Right lung (tissue), 5 donors: ENCODE data around the gene MCL1. TPM values are rescaled to one million over a fixed set of nuclear protein-coding genes. Genes with fewer than 3 reads are reported as not detected.
A peak's percentile ranks its signal among the peaks of the same experiment; 100 is the strongest.

Experiments
- DNase-seq, 2 donors: peaks; one replicate each; pipeline ENCODE4 v3.0.0-alpha.2; 2013
- polyA plus RNA-seq, 5 donors: library from polyadenylated mRNA; unstranded; fragments of 120-200 nt; gene quantifications; one replicate each; pipeline versions ENCODE4 v1.2.1 to v1.2.3, GENCODE V29; 2013; ENCODE audit warnings: inconsistent platforms in 1 of 5, low replicate concordance in 1 of 5; ENCODE audit not compliant: insufficient read length in 5 of 5, insufficient read depth in 1 of 5

Gene MCL1
- polyA plus RNA-seq, 5 donors: 118 to 196 (median 166) TPM

DNA sequence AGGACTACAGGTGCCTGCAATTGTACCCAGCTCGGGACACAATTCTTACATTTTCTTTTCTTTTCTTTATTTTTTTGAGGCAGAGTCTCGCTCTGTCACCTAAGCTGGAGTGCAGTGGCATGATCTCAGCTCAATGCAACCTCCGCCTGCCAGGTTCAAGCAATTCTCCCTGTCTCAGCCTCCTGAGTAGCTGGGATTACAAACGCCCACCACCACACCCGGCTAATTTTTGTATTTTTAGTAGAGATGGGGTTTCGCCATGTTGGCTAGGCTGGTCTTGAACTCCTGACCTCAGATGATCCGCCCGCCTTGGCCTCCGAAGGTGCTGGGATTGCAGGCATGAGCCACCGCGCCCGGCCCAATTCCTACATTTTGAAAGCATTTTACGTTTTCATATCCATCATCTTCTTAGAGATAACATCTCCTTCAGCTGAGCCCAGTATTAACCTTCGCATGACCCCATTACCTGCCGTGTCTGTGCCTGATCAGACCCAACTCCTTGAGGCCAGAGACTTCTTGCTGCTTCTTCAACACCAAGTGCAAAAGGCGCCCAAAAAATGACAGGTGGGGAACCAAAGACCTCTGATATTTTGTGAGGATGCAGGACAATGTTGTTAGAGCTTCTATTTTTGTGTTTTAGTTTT, 33.0 kb downstream of the MCL1 start:
- no peak for DNase-seq

DNA sequence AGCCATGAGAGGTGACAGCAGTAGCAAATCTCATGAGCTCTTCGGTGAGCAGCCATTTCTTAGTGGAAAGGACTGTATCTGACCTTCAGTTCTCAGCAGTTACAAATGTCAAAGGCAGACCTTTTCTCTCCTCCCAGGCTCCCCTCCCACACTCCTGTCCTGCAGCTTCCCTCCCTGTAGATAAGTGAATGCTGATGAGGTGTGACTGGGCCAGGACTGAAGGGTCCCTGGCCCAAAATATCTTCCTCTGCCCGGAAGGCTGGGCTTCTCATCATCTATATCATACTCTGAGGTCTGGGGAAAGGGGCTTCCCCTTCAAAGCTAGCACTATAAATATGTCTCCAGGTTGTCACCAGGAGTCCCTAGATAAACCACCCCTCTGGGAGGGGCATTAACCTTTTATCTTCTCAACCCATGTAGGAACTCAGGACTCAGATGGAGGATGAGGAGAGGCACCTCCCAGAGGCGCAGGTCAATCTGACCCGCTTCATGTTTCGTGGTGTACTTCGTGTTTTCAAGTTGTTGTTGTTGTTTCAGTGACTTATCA, 33.9 kb downstream of the MCL1 start:
- no peak for DNase-seq

DNA sequence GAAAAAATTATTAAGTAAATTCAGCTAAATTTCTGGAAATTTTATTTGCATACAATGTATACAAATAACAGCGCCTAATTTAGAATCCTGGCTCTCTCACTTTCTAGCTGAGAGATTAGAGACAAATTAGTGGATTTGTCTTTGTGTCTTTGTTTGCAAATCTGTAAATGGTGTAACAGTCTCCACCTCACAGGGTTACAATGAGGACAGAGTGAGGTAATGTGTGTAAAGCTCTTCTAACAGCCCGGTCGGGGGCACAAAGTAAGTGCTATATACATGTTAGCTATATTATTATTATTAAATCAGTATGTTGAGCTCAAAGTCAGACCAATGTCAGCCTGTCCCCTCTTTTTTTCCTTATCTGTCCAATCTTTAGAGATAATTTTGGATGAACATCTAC, 35.2 kb downstream of the MCL1 start:
- no peak for DNase-seq

GRCh38 chr1:150543500-150544143, 35.8 kb downstream of the MCL1 start:
- DNase-seq: peak in 1 of 2 donors; percentile 76

- DNase-seq: no peak
These were observed 41.4 kb downstream of the MCL1 start for GRCh38 chr1:150537732-150538684.

GRCh38 chr1:150536836-150537731, 42.3 kb downstream of the MCL1 start:
- DNase-seq: no peak

GRCh38 chr1:150535511-150536287, 43.7 kb downstream of the MCL1 start:
- DNase-seq: no peak

DNA sequence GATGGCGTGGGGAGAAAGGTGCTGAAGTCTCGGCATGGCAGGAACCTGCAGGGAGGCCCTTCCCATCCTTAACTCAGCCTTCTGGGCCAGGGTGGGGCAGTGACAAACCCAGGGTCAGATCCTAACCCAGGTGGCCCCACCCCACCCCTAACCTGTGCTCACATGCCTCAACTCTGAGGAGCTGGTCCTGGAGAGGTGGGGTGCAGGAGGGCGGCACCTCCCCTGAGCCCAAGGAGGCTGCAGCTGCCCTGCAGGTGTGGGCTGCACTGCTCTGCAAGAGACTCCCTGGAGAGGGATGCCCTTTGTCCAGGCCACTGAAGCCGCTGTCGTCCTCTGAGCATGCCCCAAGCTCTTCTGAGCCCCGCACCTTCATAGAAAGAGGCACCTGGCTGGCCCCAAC, 45.4 kb downstream of the MCL1 start:
- no peak for DNase-seq

- no peak for DNase-seq
These were observed 46.5 kb downstream of the MCL1 start for GRCh38 chr1:150532860-150533259.

DNA sequence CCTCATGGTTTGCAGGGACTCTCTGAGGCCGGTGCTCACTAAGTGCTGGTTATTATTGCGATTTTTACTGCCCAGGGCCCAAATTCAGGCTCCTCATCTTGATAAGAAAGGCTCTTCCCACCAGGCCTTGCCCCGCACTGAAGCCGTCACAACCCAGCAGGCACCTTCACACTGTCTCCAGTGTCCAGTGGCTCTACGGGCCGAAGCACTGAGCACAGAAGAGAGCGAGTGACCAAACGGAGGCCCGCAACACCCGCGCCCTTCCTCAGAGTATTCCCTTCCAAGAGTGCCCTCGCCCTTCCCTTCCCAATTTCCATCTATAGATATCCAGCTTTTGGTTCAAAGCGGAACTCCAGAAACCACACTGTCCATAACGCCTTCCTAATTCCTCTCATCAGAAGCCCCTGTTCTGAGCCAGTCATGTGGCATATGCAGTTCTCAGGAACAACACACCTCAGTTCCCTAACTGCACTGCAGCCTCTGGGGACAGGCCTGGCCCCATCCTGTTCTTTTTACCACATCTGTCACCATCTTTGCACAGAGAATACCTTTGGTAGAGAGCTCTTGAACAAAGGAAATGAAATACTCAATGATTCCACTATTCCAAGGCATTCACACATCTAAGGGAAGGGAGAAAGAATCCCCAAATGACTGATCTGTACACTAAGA, 48.8 kb downstream of the MCL1 start:
- no peak for DNase-seq

DNA sequence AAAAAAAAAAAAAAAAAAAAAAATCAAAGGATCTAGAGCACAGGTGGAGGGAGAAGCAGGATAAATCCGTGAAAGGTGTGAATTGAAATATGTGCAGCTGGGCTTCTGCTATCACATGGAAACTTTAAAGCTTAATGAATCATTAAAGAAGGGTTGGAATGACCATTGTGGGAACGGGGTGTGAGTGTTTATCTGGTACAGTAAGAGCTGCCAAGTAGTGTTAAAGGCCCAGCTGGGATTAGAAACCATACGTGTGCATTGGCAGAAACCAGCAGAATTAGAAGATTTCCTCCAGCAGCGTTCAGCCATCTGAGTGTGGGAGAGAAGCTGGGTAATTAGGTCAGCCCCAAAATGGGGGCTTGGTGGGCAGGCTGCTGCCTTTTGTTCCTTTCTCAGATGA, 50.4 kb downstream of the MCL1 start:
- peak; percentile 49 to 51 for DNase-seq

GRCh38 chr1:150528196-150528595, 51.2 kb downstream of the MCL1 start:
- DNase-seq: no peak

DNA sequence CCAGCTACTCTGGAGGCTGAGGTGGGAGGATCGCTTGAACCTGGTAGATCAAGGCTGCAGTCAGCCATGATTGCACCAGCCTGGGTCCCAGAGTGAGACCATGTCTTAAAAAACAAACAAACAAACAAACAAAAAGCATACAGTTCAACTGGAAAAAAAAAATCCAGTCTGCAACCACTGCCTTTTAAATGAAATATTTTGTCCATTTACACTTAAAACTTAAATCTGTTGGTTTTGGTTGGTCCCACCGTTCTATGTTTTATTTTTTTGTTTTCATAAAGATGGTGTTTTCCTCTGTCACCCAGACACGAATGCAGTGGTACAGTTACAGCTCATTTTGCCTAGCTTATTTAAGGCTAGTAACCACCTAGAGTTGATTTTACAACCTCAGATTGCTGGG, 54.1 kb downstream of the MCL1 start:
- no peak for DNase-seq

Other genes starting within 250 kb of the MCL1 start
- gene RPRD2, start 215.5 kb downstream of the MCL1 start, polyA plus RNA-seq: 10 to 100 TPM; 33.9 to 43.7 (median 41.8) TPM
- 10 to 100 TPM; 21.9 to 35.0 (median 26.7) TPM for gene TARS2, start 92.2 kb downstream of the MCL1 start, polyA plus RNA-seq
- gene ECM1, start 71.5 kb downstream of the MCL1 start, polyA plus RNA-seq: 1 to 10 TPM; 2.2 to 4.1 (median 3.2) TPM
- gene FALEC, start 63.9 kb downstream of the MCL1 start, polyA plus RNA-seq: under 1 TPM; 0.55 to 0.95 (median 0.76) TPM
- gene ADAMTSL4, start 30.2 kb downstream of the MCL1 start, polyA plus RNA-seq: 10 to 100 TPM; 12.4 to 24.2 (median 20.6) TPM
- 100 to 1,000 TPM; 197 to 241 (median 224) TPM for gene ENSA, start 50.0 kb upstream of the MCL1 start, polyA plus RNA-seq
- gene GOLPH3L, start 117.5 kb upstream of the MCL1 start, polyA plus RNA-seq: 10 to 100 TPM; 30.4 to 42.0 (median 40.8) TPM
- under 1 TPM in 2 of 5 donors, not detected in 3; 0.10 TPM for gene HORMAD1, start 141.3 kb upstream of the MCL1 start, polyA plus RNA-seq
- 10 to 100 TPM; 22.2 to 30.5 (median 25.3) TPM for gene CTSS, start 186.2 kb upstream of the MCL1 start, polyA plus RNA-seq
- gene CTSK, start 228.7 kb upstream of the MCL1 start, polyA plus RNA-seq: 10 to 100 TPM; 27.4 to 49.2 (median 35.3) TPM